GM18498 (cell line): Measurements from ENCODE around the gene KNG1.
"Not testable (repeated sequence)": the region's sequence is repeated elsewhere in the genome, so short reads cannot be mapped to it uniquely, and the experiment has no call there.

ENCODE experiments used
- ATAC-seq: cut with Tn5 transposase; IDR thresholded peaks from one replicate; pipeline ENCODE4 v1.9.1; 2021; ENCODE audit warnings: mild to moderate bottlenecking, moderate library complexity; ENCODE audit not compliant: unreplicated experiment

Gene KNG1

GRCh38 chr3:186717039-186717457, at the start of gene KNG1:
TSS of gene KNG1 (plus strand) at chr3:186717359. CDS start at chr3:186717543, 184 bp downstream.
- ATAC-seq: no peak

- no peak for ATAC-seq
These were observed 48.7 kb upstream of the KNG1 start for GRCh38 chr3:186668426-186668825.

- ATAC-seq: no peak
These were observed 47.6 kb upstream of the KNG1 start for GRCh38 chr3:186669378-186670084.

GRCh38 chr3:186670155-186670554, 47.0 kb upstream of the KNG1 start:
- ATAC-seq: no peak

DNA sequence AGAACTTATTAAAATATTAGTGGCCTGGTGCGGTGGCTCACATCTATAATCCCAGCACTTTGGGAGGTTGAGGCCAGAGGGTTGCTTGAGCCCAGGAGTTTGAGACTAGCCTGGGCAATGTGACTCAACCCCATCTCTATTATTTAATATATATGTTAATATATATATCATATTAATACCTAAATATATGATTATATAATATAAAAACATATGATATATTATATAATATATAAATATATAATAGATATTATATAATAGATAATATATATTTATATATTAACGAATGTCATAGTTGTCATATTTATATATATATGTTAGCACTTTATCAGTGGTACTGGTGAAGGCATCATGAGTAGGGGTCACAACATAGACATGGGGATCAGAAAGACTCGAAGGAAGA, 46.1 kb upstream of the KNG1 start:
- ATAC-seq: no peak

DNA sequence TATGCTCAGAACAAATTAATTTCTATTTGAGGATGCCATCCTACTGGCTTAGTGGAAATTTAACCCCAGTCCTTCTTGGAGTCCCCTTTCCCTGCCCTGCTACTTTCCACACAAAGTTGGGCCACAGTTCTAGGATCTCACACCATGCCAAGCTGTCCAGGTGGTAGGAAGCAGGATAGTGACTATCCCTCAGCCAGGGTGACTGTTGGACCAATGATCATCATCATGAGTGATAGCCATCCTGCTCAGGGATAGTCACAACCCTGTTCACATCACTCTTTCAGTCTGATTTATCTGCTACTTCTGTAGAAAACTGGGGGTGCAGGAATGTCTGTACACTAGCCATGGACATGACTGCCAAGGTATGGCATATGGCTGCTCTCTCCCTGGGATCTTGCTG, 38.6 kb upstream of the KNG1 start:
- no peak for ATAC-seq

- no peak for ATAC-seq
These were observed 38.0 kb upstream of the KNG1 start for GRCh38 chr3:186679151-186679550.

DNA sequence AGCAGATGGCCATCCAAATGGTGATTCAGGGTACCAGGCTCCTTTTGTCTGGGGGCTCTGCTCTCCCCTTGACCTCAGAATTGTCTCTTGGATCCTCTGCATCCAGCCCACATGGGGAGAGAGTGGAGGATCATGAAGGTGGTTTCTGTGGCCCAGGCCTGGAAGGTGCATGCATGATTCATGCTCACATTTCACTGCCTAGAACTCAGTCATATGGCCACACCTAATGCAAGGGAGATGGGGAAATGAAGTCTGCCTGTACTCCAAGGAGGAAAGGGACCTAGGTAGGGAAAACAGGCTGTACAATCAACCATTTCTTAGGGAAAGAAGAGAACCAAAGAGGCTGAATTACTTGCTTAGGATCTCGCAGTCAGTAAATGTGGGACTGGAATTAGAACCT, 36.3 kb upstream of the KNG1 start:
- ATAC-seq: no peak

DNA sequence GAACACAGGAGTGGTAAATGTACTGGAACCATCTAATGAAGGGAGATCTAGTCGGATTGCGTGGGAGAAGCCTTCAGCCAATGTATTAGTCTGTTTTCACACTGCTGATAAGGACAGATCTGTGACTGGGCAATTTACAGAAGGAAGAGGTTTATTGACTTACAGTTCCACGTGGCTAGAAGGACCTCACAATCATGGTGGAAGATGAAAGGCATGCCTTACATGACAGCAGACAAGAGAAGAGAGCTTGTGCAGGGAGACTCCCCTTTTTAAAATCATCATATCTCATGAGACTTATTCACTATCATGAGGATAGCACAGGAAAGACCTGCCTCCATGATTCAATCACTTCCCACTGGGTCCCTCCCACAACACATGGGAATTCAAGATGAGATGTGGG, 34.3 kb upstream of the KNG1 start:
- ATAC-seq: no peak

- no peak for ATAC-seq
These were observed 33.2 kb upstream of the KNG1 start for GRCh38 chr3:186683979-186684378.

GRCh38 chr3:186686475-186686874, 30.7 kb upstream of the KNG1 start:
- not testable (repeated sequence) for ATAC-seq

GRCh38 chr3:186687120-186687651, 30.0 kb upstream of the KNG1 start:
- no peak for ATAC-seq

GRCh38 chr3:186690304-186690703, 26.9 kb upstream of the KNG1 start:
- ATAC-seq: not testable (repeated sequence)

DNA sequence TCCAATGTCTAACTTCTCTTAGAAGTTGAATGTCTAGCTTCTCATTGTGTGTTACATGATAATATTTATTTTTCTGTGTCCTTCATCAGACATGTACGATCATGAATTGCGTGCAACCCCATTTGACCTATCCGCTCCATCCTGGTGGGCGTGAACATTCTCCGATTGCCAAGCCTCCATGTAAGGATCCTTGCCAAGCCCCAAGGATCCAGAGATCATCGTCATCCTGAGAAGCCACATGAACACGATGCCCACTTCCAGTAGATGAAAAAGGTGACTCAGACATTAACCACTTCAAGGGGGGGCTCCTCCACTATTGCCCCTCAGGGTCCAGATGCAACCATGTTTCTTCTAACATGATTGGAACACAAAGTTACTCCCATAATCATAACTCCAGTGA, 25.5 kb upstream of the KNG1 start:
- ATAC-seq: no peak

DNA sequence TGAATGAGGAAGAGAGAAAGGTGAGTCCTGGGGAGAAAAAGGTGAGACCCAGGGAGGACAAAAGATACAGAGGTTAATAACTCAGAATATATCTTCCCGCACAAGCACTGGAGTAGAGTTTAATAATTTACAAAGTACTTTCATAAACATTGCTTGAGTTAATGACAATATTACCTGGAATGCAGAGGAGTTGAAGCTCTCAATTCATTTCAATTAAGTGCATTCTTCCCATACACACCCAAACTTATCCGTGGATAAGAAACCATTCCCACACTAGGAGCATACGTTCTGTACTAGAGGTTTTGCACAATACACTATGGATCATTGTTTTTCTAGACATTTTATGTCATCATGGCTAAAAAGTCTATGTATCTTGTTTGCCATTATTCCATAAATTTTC, 23.3 kb upstream of the KNG1 start:
- no peak for ATAC-seq

DNA sequence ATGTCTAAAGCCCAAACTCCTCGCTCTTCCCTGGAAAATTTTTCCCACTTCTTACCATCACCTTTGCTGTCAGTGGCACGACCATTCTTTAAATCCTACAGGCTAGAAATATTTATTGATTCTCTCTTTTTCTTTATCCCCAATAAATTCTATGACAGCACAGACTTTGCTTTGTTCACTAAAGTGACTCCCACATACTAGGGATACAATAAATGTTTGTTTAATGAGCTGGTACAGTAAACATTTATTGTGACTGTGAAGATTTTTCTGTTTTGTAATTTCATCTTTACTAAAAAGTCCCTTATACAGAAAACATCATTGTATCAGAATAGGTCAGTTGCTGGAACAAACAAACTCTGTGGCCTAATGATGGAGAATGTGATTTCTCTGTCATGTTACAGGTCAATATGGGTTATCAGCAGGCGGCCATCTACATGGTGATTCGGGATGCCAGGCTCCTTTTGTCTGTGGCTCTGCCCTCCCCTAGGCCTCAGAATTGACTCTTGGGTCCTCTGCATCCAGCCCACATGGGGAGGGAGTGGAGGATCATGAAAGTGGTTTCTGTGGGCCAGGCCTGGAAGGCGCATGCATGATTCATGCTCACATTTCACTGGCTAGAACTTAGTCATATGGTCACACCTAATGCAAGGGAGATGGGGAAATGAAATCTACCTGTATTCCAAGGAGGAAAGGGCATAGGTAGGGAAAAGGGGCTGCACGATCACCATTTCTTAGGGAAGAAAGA, 22.7 kb upstream of the KNG1 start:
- ATAC-seq: no peak

DNA sequence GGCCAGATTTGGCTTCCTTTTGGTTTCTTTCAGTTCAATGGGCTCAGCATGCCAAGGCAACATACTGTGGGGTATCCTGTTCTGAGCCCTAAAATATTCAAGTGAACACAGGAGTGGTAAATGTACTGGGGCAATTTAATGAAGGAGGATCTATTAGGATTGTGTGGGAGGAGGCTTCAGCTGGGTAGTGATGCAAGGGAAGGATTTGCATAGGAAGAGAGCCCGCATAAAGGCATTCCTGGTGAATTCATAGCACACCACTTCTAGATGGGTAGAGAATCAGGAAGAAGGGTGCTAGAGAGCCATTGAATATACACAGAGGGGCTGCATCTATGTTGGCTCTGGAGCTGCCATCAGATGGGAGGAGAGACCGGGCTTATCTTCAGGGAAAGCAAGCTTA, 20.6 kb upstream of the KNG1 start:
- no peak for ATAC-seq

DNA sequence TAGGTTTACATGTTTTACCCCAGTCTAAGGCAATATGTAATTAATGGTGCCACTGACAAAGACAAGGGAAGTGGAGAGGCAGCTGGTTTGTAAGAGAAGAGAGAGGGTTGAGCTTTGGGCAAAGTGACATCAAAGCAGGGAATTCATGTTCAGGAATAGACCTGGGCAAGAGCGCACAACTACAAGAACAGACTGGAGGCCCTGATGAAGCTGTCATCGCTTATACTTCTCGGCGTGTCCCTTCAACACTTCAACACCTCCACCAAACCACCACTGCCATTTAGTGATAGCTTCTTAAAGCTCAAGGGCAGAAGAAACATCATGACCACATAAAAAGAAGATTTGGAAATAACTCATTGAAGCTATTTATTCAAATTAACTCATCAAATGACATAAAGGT, 19.6 kb upstream of the KNG1 start:
- ATAC-seq: no peak

GRCh38 chr3:186700267-186700666, 16.9 kb upstream of the KNG1 start:
- ATAC-seq: no peak

DNA sequence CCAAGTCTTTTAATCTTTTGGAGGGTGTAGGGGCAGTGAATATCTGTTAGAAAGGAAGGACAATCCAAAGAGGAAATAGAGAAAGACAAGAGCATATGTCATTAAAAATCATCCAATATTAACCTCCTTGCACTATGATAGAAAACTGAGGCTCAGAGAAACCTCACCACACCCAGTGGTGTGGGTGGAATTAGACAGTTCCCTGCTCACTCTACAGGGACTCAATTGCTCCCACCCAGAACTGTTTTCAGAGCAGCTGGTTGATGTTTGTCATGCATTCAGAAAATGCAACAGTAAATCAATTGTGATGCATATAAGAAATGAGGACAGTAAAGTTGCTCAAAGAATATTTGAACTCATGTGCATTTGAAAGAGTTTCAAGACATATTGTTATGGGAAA, 14.7 kb upstream of the KNG1 start:
- ATAC-seq: not testable (repeated sequence)

DNA sequence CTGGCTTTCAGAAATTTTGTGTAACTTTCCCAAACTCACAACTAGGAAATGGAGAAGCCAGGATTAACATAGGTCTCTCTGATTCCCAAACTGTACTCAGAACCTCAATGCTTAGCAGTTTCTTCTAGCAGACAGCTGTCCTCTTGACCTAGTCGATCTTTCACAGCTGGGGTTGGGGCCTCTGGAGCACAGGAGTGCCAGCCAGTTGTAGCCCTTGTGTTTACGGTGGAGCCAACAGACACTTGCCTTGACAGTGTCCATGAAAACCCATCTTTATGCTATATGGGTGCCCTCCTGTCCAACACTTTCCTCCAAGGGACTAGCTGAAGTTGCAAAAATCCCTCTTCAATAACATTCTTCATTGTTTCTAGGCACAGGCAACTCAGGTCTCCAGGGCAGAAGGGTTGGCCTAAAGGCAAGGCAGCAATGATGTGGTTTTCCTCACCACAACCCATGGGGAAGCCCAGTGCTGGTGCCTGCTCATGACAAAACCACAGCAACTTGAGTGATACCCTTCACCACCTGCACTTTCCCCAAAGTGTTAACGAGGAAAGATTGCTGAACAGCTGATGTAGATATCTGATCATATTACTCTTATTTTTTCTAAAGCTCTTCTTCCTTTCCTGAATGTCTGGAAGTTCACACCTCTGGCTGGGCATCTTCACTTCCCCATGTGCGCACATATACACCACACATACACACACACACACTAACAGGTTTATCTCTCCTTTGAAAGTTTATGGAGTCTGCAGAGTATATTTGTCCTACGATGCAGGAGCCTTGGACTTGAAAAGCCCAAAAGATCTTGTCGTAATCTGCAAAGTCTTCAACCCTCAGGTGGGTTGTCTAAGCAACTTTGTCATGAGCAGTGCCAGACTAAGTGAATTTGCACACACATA, 11.0 kb upstream of the KNG1 start:
- ATAC-seq: peak; percentile 99
